Neuron (in vitro differentiated cells): ENCODE results near the gene CAPN9.
"Not testable (repeated sequence)": the region's sequence is repeated elsewhere in the genome, so short reads cannot be mapped to it uniquely, and the experiment has no call there.

Experiments
- H2AFZ ChIP-seq: one replicate; pipeline ENCODE4 v1.6.1; 2013; ENCODE audit warnings: low read depth, mild to moderate bottlenecking, inconsistent platforms, low read length, moderate library complexity
- H3K27me3 ChIP-seq: one replicate; pipeline ENCODE4 v1.6.1; 2013; ENCODE audit warnings: low read length; ENCODE audit not compliant: insufficient read depth
- H3K36me3 ChIP-seq: one replicate; pipeline ENCODE4 v1.6.1; 2013; ENCODE audit warnings: low read length; ENCODE audit not compliant: insufficient read depth
- H3K4me1 ChIP-seq: one replicate; pipeline ENCODE4 v1.6.1; 2013; ENCODE audit warnings: low read length; ENCODE audit not compliant: insufficient read depth
- H3K4me3 ChIP-seq: 2 replicates; pipeline ENCODE4 v1.5.1; 2013; ENCODE audit warnings: mild to moderate bottlenecking, low read length, moderate library complexity
- H3K9me3 ChIP-seq: one replicate; pipeline ENCODE4 v1.6.1; 2013; ENCODE audit warnings: low read length

Gene CAPN9

DNA sequence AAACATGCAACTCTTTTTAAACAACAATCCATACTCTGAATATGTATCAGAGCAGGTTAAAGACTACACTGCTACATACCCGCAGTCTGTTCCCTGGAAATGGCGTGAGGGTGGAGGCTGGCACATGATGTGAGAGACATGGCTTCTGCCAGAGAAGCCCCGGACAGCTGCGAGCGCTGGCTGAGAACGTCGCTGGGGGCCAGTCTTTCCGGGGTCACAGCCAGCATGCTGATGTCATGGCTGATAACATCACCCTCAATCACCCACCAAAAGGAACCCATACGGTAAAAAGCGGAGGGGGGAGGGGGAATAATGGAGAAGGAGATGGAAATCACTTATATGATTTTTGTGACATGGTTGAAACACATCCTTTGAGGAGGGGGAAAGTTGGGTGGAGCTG is 92.0 kb downstream of the CAPN9 start:
- H3K9me3 ChIP-seq, result peaks cover 21% of the 10 kb centered on the region
- no peaks in the 10 kb centered on the region for H3K27me3 ChIP-seq
- no peak overlapping the region for H3K4me3 ChIP-seq
- peaks cover 66% of the 10 kb centered on the region for H3K36me3 ChIP-seq
- H2AFZ ChIP-seq, result no peak overlapping the region
- peaks cover 6% of the 10 kb centered on the region for H3K4me1 ChIP-seq

DNA sequence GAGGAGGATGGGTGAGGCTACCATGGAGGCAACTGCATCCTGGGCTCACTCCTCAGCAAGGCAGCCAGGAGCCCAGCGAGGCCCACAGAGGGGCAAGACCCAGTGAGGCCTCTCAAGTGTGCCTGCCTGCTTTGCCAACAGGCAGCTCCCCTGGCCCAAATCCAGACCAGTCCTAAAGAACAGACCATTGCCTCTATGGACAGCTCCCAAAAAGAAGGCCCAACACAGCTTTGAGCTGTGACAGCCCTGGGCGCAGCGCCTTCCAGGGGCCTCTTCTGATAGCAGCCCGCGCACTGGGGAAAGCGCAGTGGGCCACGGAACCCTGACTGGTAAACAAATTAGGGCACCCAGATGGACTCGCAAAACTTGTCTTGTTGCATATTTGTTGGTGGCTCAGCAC is 95.6 kb downstream of the CAPN9 start:
- Histone ChIP-seq H3K4me1 (no peaks in the 10 kb centered on the region), H3K27me3 (no peaks in the 10 kb centered on the region), H3K9me3 (peaks cover 26% of the 10 kb centered on the region), H2AFZ (no peak overlapping the region), H3K4me3 (no peak overlapping the region), H3K36me3 (peaks cover 75% of the 10 kb centered on the region)

DNA sequence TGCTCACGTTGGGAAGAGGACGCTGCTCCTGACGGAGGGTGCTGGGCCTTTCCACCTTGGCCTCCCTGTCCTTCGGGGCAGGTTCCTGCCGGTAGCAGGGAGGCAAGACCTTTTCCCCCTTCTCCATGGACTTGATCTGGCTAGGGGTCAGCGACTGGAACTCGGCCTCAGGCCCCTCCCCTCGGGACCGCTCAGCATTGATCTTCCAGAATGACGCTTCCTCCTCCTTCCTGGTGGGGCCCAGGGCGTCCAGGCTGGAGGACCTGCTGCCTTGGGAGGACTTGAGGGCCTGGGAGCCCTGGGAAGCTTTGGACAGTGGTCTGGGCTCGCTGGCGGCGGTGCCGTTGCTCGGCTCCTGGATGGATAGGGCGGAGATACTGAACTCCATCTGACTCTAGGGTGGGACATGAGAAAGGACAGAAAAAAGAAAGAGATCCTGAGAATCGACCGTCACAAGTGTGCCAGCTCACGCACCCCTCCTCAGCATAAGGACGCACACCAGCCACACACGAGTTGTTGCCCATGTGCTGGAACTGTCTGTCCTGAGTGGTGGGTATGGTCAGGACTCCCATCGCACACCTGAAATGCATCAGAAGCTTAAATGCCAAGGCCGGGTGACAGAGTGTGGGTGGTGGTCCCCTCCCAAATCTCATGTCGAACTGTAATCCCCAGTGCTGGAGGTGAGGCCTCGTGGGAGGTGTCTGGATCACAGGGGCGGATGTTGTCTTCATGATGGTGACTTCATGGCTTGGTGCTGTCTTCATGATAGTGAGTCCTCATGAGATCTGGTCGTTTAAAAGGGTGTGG is 96.5 kb downstream of the CAPN9 start:
- no peak overlapping the region for H3K4me3 ChIP-seq
- peaks cover 68% of the 10 kb centered on the region for H3K36me3 ChIP-seq
- H3K9me3 ChIP-seq, result peaks cover 23% of the 10 kb centered on the region

DNA sequence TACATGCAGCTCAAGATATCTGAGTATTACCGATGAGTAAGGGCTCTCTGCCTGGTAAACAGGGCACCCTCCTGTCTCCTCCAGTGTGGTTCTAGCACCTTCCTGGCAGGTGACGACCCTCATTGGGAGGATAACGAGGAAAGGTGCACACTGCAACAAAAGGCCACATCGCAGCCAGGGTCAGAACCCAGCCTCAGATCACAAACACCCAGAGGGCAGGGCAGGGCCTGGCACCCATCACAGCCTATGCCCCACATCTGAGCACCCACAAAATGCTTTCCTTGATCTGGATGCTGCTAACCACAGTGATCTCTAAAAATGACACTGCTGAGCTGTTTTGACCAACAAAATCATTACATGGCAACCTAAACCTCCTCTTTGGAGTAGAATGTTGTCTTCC is 97.4 kb downstream of the CAPN9 start:
- Histone ChIP-seq H3K4me3 (no peak overlapping the region), H3K4me1 (no peaks in the 10 kb centered on the region), H3K27me3 (no peaks in the 10 kb centered on the region), H2AFZ (no peak overlapping the region), H3K36me3 (peaks cover 60% of the 10 kb centered on the region), H3K9me3 (peaks cover 21% of the 10 kb centered on the region)

More for the DNA sequence above, 96.5 kb downstream of the CAPN9 start:
- H2AFZ ChIP-seq, result no peak overlapping the region
- H3K27me3 ChIP-seq, result no peaks in the 10 kb centered on the region
- no peaks in the 10 kb centered on the region for H3K4me1 ChIP-seq

DNA sequence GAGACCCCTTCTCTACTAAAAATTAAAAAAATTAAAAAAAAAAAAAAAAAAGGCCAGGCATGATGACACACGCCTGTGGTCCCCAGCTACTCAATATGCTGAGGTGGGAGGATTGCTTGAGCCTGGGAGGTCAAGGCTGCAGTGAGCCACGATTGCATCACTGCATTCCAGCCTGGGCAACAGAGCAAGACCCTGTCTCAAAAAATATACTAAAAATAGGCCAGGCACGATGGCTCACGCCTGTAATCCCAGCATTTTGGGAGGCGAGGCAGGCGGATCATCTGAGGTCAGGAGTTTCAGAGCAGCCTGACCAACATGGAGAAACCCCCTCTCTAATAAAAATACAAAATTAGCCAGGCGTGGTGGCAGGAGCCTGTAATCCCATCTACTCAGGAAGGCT is 98.0 kb downstream of the CAPN9 start:
- not testable (repeated sequence) for H3K27me3 ChIP-seq, H3K4me3 ChIP-seq, H2AFZ ChIP-seq, H3K4me1 ChIP-seq
- Histone ChIP-seq H3K36me3 (peaks cover 53% of the 10 kb centered on the region), H3K9me3 (peaks cover 21% of the 10 kb centered on the region)

DNA sequence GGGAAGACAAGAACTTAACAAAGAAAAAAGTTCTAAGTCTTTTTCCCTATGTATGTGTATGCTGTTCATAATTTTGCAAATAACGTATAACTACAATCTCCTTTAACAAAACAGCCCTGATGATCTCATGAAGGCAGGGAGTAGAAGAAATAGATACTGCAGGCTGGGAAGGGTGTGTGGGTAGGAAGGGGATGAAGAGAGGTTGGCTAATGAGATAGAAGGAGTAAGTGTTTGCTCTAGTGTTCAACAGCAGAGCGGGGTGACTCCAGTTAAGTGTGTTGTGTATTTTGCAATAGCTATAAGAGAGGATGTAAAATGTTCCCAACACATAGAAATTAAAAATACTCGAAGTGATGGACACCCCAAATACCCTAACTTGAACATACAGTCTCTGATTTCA is 101.0 kb downstream of the CAPN9 start:
- Histone ChIP-seq H3K4me3 (no peak overlapping the region), H2AFZ (no peak overlapping the region), H3K36me3 (peaks cover 49% of the 10 kb centered on the region), H3K27me3 (no peaks in the 10 kb centered on the region), H3K4me1 (peaks cover 7% of the 10 kb centered on the region), H3K9me3 (peaks cover 18% of the 10 kb centered on the region)

DNA sequence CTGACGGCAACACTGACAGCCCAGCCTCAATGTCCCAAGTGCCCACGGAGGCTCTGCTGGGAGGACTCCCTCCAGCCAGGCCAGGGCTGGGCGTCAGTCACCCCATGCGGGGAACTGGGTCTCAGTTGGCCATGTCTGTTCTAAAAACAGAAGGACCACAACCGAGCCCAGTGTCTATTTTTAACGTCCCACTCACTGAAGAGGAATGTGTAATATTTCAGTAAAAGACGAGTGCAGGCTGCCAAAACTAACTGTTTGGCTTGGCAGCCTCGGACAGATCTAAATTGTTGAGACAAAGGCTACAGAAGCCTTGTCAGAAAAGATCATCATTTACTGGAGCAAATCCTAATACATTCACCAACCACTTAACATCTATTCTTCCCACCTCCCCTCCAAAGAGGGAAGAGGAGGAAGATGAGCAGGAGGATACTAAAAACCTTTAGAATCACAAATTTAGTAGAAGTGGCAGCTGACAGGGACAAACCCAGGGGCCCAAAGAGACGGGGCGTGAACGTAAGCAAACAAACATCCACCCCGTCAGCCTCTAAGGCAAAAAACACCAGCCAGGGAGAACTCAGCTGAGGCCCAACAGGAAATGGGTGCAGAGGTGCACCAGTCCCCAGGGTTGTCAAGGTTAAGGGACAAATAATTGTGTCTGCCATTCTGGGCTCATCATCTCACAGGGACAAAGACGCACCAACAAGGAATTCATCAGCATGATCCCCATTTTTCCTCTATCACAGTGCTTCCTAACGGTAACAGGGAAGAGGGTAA is 102.5 kb downstream of the CAPN9 start:
- no peak overlapping the region for H2AFZ ChIP-seq
- no peak overlapping the region for H3K4me3 ChIP-seq
- peaks cover 9% of the 10 kb centered on the region for H3K9me3 ChIP-seq
- no peaks in the 10 kb centered on the region for H3K27me3 ChIP-seq
- H3K4me1 ChIP-seq, result peaks cover 7% of the 10 kb centered on the region
- H3K36me3 ChIP-seq, result peaks cover 49% of the 10 kb centered on the region

DNA sequence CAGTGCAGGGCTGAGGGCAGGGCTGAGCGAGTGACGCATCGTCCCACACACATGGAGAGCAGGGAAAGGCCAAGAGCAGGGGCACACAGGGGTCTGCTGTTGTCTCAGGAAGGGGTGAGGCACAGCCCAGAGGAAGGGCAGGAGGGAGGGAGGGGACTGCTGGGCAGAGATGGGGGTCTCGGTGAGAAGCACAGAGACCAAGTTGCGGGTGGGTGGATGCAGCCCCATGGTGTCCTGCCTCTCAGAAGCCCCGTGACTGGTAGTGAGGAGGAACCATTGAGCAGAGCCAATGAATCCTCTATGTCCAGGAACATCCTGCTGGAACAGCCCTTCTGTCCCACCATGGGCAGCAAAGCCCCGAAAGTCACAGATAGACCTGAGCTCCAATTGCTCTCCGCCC is 103.4 kb downstream of the CAPN9 start:
- peaks cover 55% of the 10 kb centered on the region for H3K36me3 ChIP-seq
- peaks cover 13% of the 10 kb centered on the region for H3K9me3 ChIP-seq
- no peak overlapping the region for H2AFZ ChIP-seq
- no peaks in the 10 kb centered on the region for H3K27me3 ChIP-seq
- peaks cover 7% of the 10 kb centered on the region for H3K4me1 ChIP-seq
- no peak overlapping the region for H3K4me3 ChIP-seq

DNA sequence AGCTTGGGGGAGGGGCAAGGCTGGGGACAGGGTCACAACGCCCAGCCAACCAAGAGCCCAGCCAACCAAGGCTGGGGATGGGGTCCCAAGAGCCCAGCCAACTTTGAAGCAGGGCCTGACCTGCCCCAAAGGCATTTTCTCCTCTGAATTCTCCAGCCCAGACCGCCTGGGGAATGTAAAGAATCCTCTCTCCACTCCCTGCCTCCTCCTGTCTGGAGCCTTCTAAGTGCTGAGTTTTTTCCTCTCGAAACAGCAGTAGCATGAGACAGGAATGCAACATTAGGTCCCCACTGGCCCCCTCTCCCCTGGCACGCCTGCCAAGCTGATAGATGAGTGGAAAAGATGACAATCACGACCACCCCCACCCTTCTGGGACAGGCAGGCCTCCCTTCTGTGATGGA is 104.1 kb downstream of the CAPN9 start:
- Histone ChIP-seq H3K4me1 (peaks cover 15% of the 10 kb centered on the region), H3K4me3 (no peak overlapping the region), H3K27me3 (no peaks in the 10 kb centered on the region), H2AFZ (no peak overlapping the region), H3K36me3 (peaks cover 60% of the 10 kb centered on the region), H3K9me3 (peaks cover 13% of the 10 kb centered on the region)
